Subcutaneous adipose tissue (tissue), 4 donors: ENCODE data around the gene SYNE1. TPM values are rescaled to one million over a fixed set of nuclear protein-coding genes. Genes with fewer than 3 reads are reported as not detected.

Experiments used
- total RNA-seq, 4 donors: library from RNA; depleted of rRNA; stranded (reverse); fragments of >200 nt; gene quantifications; one replicate each; pipeline ENCODE4 v1.1.0, GENCODE V29; 2016
- TF ChIP-seq, protein P1 (sequence below): fragments of 450-650 bp; IDR thresholded peaks from one replicate; pipeline ENCODE4 v1.5.1; 2016; ENCODE audit warnings: low read depth, mild to moderate bottlenecking, control low read depth, antibody characterized with exemption, moderate library complexity

SYNE1 gene
- total RNA-seq, 4 donors from 2014 or later, result 85.5 to 173 (median 111) TPM

DNA sequence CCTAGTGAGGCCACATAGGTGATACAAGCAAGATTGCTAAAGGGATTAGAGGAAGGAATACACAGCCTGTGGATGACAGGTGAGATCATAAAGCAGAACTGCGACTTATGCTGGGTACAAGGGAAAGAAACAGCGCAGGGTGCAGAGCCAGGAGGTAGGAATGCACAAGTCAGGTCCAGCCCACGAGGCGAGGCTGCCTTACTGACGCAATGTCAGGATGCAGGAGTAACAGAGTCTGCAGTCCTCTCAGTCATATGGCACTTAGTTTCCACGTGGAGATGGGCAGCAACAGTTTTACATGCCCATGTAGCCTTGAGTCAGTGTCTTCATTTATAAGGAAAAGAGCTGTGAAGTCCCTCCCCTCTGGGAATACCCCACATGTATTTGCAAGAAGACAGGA is 210.9 kb downstream of the SYNE1 start:
- TF ChIP-seq, protein P1, sequence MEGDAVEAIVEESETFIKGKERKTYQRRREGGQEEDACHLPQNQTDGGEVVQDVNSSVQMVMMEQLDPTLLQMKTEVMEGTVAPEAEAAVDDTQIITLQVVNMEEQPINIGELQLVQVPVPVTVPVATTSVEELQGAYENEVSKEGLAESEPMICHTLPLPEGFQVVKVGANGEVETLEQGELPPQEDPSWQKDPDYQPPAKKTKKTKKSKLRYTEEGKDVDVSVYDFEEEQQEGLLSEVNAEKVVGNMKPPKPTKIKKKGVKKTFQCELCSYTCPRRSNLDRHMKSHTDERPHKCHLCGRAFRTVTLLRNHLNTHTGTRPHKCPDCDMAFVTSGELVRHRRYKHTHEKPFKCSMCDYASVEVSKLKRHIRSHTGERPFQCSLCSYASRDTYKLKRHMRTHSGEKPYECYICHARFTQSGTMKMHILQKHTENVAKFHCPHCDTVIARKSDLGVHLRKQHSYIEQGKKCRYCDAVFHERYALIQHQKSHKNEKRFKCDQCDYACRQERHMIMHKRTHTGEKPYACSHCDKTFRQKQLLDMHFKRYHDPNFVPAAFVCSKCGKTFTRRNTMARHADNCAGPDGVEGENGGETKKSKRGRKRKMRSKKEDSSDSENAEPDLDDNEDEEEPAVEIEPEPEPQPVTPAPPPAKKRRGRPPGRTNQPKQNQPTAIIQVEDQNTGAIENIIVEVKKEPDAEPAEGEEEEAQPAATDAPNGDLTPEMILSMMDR, result no peak

DNA sequence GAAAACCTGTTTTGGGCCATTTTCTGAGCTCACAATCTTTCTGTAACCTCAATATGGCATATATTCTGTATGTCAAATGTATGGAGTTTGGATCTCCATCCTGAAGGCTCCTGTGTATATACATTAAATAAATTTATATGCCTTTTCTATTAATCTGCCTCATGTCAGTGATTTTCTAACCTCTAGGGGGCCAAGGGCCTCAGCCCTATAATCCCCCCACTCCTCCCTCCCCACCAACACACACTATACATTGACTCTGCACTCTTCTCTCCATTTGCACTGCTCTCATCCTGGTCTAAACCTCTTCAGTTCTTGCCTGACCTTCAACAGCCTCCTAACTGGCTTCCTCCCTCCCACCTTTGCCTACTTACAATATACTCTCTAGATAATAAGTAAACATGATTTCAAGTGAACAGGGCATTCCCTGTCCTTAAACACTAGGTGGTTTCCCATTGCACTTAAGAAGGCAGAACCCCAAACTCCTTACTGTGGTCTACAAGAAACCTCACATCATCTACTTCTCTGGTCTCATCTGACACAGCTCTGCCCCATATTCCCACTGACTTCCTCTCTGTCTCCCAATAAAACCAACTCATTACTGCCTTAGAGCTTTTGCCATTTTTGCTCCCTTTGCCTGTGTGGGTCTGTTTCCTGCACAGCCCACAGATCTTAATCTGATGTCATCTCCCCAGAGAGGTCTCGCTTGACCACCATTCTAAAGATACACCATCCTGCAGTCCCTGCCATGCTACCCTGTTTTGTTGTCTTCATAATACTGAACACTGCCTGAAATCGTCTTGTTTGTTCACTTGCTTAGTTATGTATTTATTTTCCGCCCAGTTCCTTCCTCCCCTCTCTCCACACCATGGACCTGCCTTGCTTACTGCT is 213.7 kb downstream of the SYNE1 start:
- TF ChIP-seq, protein P1, result no peak

DNA sequence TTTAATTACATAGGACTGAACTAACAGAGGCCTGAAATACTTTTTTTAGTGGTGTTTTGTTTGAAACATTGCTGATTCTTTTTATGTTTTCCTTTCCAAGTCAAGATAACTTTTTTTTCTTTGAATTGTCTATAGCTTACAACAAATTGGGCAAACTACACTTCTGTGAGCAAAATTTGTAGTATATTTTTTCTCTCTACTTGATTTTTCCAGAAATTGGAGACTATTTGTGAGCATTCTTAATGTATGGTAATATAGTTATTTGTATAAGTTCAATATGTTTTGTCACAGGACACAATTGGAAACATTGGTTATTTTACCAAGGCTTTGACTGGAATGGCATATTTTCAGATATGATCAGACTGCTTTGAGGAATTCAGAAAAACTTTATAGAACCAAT is 216.5 kb downstream of the SYNE1 start:
- TF ChIP-seq, protein P1, result no peak

DNA sequence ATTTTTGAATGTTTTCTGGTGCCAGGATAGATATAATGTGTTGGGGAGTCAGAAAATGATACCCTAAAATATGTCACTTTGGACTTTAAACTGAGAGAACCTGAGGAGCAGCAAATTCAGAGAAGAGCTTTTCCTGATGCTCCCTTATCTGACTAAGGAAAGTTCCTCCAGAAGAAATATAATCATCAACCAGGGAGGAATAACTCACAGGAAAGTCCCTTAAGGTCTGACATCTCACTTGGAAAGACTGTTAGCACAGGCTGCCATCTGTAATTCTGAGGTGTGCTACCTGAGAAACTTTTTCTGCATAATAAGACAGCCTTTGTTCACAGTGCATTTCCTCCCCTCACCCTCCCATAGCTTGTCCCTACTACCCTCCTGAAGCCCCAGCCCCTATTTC is 218.6 kb downstream of the SYNE1 start:
- TF ChIP-seq, protein P1, result no peak

DNA sequence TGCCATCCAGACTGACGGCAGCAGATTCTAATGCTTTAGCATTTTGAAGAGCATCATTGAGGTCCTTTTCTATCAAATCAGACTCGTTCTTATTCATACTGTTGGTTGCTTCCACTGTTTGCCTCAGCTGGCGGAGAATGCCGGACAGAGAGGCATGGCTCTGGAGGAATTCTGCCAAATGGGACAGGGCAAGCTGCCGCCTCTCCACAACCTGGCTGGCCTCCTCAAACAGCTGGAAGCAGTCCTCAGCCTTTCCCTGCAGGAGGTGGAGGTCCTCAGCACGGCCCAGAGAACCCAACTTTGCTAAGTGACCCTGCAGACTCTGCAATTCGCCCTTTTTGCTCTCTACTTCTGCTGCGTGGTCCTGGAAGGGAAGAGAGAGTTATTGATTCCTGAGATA is 220.5 kb downstream of the SYNE1 start:
- TF ChIP-seq, protein P1, result no peak

DNA sequence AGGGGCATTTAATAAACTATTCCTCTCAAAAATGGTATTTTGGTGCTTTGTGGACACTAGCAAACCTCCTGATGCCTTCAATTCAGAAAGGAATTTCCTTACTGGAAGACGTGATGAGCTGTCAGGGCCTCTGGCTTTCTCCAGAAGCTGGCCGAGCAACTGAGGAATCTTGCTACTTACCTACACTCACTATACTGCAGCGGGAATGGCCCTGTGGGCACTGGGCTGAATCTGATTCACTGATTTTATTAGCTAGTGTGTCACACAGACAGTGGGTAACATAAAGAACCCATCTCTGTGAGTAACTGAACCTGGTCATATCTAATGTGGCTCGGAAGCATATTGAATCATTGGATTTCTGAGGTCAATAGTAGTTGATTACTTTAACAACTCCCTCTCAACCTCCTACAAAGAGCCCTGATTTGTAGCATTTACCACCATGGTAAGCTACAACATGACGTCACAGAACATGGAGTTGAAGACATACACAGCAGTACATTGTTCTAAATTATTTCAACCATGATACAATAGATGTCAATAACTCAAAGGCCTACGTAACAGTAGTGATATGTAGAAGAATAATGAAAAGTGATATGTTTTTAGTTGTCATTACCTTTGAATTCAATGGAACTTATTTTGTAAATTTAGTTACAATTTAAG is 232.1 kb downstream of the SYNE1 start:
- TF ChIP-seq, protein P1, result no peak

DNA sequence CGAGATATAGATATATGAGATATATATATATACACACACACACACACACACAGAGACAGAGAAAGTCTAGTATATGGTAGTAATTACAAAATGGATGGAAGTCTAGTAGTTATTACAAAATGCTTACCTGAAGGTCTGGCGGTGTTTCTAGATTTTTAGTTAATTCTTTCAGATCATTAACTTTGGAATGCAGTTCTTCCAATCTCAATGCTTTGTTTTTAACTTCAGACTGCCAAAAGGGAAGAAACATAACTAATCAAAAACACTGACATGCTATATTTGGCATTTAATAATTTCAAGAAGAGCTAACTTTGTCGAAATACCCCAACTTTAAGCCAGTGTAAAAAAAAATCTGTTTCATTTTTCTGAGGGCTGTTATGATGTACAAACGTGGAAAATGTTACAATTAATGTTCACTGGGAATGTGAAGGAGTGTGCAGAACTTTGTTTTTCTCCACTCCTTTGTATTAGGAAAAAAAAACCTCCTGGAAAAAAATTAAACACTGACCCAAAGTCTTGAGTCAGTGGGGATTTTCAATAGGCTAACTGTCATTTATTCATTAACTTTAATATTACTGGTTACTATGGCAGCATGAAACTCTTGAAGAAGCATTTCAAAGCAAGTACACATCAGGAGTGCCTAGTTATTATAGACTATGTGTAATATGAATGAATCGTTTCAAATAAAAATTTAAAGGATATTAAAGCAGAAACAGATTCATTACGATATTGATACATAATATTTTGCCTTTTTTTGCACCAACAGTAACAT is 232.9 kb downstream of the SYNE1 start:
- TF ChIP-seq, protein P1, result no peak
